SK-MEL-5 (cell line): ENCODE measurements around the gene PLCL2. TPM values are rescaled to one million over a fixed set of nuclear protein-coding genes. Genes with fewer than 3 reads are reported as not detected.
"Not testable (repeated sequence)": the region's sequence is repeated elsewhere in the genome, so short reads cannot be mapped to it uniquely, and the experiment has no call there.

Source experiments
- DNase-seq: peaks from one replicate; pipeline ENCODE4 v3.0.0-alpha.2; 2016; ENCODE audit warnings: low read depth, low spot score
- in situ Hi-C: cut with HindIII; loops from 2 replicates; pipeline ENCODE4 v1.10.0; 2016; ENCODE audit warnings: low sequenced_read_pairs, high pct_unique_total_duplicates, low pct_unique_long_range_greater_than_20kb
- total RNA-seq: library from RNA; depleted of rRNA; stranded (reverse); fragments of >200 nt; shearing (Covaris generic); gene quantifications from 2 replicates; pipeline ENCODE4 v1.2.3, GENCODE V29; 2014

PLCL2 gene
- total RNA-seq, 1 experiment from 2014 or later, result 4.4 TPM

GRCh38 chr3:16979769-16980515, 95.2 kb downstream of the PLCL2 start:
- in situ Hi-C loops, DNase-seq: not testable (repeated sequence)

GRCh38 chr3:16980526-16980925, 95.8 kb downstream of the PLCL2 start:
- in situ Hi-C loops, DNase-seq: not testable (repeated sequence)

- in situ Hi-C loops, result no loop called here
Observed at GRCh38 chr3:16982460-16982859, 97.7 kb downstream of the PLCL2 start.

GRCh38 chr3:16985608-16986007, 100.9 kb downstream of the PLCL2 start:
- in situ Hi-C loops, result no loop called here
- DNase-seq, result no peak

More at GRCh38 chr3:16982460-16982859, 97.7 kb downstream of the PLCL2 start:
- DNase-seq, result no peak

GRCh38 chr3:16987141-16987540, 102.4 kb downstream of the PLCL2 start:
- DNase-seq, result no peak
- in situ Hi-C loops, result no loop called here

- no peak for DNase-seq
- in situ Hi-C loops, result no loop called here
Observed at GRCh38 chr3:16990163-16990562, 105.4 kb downstream of the PLCL2 start.

GRCh38 chr3:16992198-16992597, 107.4 kb downstream of the PLCL2 start:
- no peak for DNase-seq
- in situ Hi-C loops, result no loop called here

GRCh38 chr3:16993227-16993626, 108.5 kb downstream of the PLCL2 start:
- DNase-seq, result no peak
- in situ Hi-C loops, result no loop called here

GRCh38 chr3:16994854-16995525, 110.2 kb downstream of the PLCL2 start:
- DNase-seq, result no peak
- in situ Hi-C loops, result no loop called here

GRCh38 chr3:16995601-16996000, 110.8 kb downstream of the PLCL2 start:
- in situ Hi-C loops, result no loop called here
- no peak for DNase-seq

GRCh38 chr3:16998236-16998923, 113.6 kb downstream of the PLCL2 start:
- in situ Hi-C loops, result no loop called here
- no peak for DNase-seq

- no peak for DNase-seq
- in situ Hi-C loops, result no loop called here
Observed at GRCh38 chr3:16999161-16999560, 114.4 kb downstream of the PLCL2 start.

- in situ Hi-C loops, result no loop called here
- DNase-seq, result no peak
Observed at GRCh38 chr3:16999871-17000270, 115.1 kb downstream of the PLCL2 start.

GRCh38 chr3:17003457-17003856, 118.7 kb downstream of the PLCL2 start:
- no peak for DNase-seq

GRCh38 chr3:17006132-17006852, 121.5 kb downstream of the PLCL2 start:
- no peak for DNase-seq
- in situ Hi-C loops, result no loop called here

More at GRCh38 chr3:17003457-17003856, 118.7 kb downstream of the PLCL2 start:
- in situ Hi-C loops, result no loop called here

GRCh38 chr3:17007284-17007683, 122.5 kb downstream of the PLCL2 start:
- in situ Hi-C loops, result no loop called here
- no peak for DNase-seq

- in situ Hi-C loops, result no loop called here
- no peak for DNase-seq
Observed at GRCh38 chr3:17009826-17010225, 125.1 kb downstream of the PLCL2 start.
